Measurements from ENCODE around the gene DDHD1. TPM values are rescaled to one million over a fixed set of nuclear protein-coding genes. Genes with fewer than 3 reads are reported as not detected.

Gene DDHD1
- total RNA-seq, 1 experiment from 2014 or later, result 8.1 TPM

- Histone ChIP-seq H3K36me3 (replicated peaks; ENCODE audit: control insufficient read depth, insufficient read depth, low read length) (peaks cover 3% of the 10 kb centered on the region), H3K4me3 (ENCODE audit: insufficient read depth, low read depth, low read length) (no peak overlapping the region), H3K27me3 (ENCODE audit: control insufficient read depth, insufficient read depth, low read length) (no peaks in the 10 kb centered on the region)
- DNase-seq, result no peak
Measured at GRCh38 chr14:53038629-53039028, 114.5 kb downstream of the DDHD1 start.

- no peak for DNase-seq
- no peak overlapping the region for H3K4me3 ChIP-seq (ENCODE audit: insufficient read depth, low read depth, low read length)
- H3K27me3 ChIP-seq (ENCODE audit: control insufficient read depth, insufficient read depth, low read length), result no peaks in the 10 kb centered on the region
- H3K36me3 ChIP-seq (replicated peaks; ENCODE audit: control insufficient read depth, insufficient read depth, low read length), result no peaks in the 10 kb centered on the region
Measured at GRCh38 chr14:53037016-53037415, 116.1 kb downstream of the DDHD1 start.

DNA sequence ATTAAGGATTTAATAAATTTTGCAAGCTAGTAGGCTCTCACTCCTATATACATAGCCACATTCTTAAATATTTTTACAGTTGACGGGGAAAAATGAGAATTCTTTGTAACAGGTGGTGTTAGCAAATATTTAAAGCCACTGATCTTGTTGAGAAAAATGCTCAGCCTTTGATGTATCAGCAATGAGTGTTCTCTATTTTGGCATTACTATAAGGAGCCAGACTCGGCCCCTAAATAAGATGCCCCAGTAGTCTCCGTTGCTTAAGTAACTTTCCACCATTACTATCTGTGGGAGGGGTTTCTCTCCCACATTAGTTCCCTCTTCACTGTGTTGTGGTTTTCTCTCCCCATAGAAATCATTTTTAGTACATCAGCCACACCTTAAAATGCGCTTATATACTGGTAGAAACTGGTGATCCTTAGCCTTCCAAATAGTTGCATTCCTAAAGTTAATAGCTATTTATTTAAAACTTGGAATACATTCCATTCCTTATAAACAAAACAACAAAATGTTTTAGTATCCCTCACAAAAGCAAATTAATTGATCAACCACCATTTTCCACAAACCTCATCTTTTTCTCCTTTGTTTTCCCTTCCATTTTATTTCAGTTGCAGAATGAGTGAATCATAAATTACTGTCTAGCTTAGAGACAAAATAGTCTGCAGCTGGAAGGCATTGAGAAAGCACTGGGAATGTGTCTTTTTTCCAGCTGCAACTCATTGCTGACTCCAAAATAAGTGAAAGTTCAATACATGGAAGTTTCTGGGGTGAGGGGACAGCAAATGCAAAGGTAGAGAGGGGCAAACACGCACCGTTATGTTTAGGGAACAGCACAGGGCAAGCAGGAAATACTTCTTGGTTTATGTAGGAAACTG is 117.5 kb downstream of the DDHD1 start:
- H3K27me3 ChIP-seq (ENCODE audit: control insufficient read depth, insufficient read depth, low read length), result no peaks in the 10 kb centered on the region
- no peak for DNase-seq
- H3K36me3 ChIP-seq (replicated peaks; ENCODE audit: control insufficient read depth, insufficient read depth, low read length), result no peaks in the 10 kb centered on the region
- H3K4me3 ChIP-seq (ENCODE audit: insufficient read depth, low read depth, low read length), result no peak overlapping the region

DNA sequence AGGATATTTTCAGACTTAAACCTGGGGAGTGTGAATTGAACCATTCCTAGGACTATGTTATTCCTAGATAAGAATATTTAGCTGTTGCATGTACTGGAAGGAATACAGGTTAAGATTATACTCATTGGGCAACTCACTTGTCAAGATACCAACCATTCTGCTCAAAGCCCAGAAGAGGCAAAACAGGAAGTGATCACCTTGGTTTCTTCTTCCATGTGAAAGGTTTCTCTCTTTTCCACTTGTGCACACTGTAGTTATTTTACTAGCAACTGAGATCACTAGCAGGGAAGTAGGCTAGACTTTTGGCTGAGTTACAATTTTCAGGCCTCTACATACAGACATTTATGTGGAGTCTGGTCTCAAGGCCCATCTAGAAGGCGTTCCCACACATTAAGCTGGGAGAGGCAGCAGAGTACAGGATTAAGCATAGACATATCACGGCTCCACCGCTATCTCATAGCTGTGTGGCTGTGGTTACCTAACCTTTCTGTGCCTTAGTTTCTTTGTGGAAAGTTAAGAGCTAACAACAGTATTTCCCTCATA is 118.4 kb downstream of the DDHD1 start:
- Histone ChIP-seq H3K4me3 (ENCODE audit: insufficient read depth, low read depth, low read length) (no peak overlapping the region), H3K27me3 (ENCODE audit: control insufficient read depth, insufficient read depth, low read length) (no peaks in the 10 kb centered on the region), H3K36me3 (replicated peaks; ENCODE audit: control insufficient read depth, insufficient read depth, low read length) (no peaks in the 10 kb centered on the region)
- no peak for DNase-seq

DNA sequence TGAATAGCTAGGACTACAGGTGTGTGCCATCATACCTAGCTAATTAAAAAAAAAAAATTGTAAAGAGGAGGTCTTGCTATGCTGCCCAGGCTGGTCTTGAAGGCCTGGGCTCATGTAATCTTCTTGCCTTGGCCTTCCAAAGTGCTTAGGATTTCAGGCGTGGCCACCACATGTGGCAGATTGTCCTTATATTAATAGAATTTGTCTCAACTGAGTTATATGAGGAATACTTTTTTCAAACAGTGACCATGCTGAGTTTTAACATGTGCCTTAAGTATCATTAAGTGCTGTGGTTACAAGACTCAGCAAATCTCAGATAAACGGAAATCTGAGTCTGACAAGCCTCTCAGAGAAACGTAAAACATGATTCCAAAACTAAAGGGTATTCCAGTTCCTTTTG is 119.1 kb downstream of the DDHD1 start:
- no peak for DNase-seq
- Histone ChIP-seq H3K4me3 (ENCODE audit: insufficient read depth, low read depth, low read length) (no peak overlapping the region), H3K36me3 (replicated peaks; ENCODE audit: control insufficient read depth, insufficient read depth, low read length) (no peaks in the 10 kb centered on the region), H3K27me3 (ENCODE audit: control insufficient read depth, insufficient read depth, low read length) (no peaks in the 10 kb centered on the region)

DNA sequence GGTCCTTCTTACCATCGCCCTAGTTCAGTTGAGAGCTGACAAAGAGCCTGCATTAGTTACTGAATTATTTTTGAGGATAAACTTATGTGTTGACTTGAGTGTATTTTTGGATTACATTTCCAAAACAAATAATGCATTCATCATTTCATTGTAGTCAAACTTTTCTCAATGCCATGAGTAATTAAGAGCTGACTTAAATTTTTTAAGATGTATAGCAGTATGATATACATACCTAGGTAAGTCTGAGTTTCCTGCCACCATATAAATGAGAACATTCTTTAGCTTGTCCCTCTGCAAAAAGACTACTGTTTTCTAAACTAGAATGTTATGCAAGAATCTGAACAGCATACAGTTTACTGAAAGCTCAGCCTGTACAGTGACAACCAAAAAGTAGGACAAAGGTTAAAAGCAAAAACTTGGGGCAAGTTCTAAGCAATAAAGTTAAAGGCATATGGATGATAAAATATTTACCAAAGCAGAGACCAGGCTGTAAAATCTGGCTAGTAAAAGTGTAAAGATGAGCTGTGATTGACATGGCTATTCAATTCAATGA is 120.2 kb downstream of the DDHD1 start:
- no peaks in the 10 kb centered on the region for H3K27me3 ChIP-seq (ENCODE audit: control insufficient read depth, insufficient read depth, low read length)
- H3K36me3 ChIP-seq (replicated peaks; ENCODE audit: control insufficient read depth, insufficient read depth, low read length), result no peaks in the 10 kb centered on the region
- no peak overlapping the region for H3K4me3 ChIP-seq (ENCODE audit: insufficient read depth, low read depth, low read length)
- no peak for DNase-seq

DNA sequence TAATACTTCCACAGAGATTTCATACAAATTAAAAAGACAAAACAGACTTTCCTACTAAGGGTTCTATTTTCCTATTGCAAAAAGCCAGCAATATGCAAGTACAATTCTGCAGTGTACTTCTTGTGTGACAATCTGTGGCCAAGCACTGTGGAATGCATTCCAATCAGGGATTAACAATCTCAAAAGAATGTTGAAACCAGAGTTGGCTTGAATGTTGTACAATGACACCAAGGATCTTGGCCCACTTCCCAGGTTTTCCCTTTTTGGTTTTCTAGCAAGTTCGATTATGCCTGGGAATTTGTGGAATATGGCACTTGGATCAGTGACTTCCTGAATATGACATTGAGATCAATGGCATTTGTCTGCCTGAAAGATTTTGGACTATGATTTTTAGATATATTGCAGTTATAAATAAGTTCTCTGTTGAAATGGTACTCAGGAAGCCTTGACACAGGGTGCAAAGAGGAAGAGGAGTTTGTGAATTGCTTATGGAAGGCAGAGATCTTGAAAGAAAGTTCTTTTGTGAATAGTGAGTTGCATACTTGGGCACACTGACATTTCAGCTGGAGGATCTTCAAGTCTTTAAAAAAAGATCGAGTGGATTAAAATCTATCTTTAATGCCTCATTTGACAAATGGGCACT is 120.8 kb downstream of the DDHD1 start:
- Histone ChIP-seq H3K4me3 (ENCODE audit: insufficient read depth, low read depth, low read length) (no peak overlapping the region), H3K36me3 (replicated peaks; ENCODE audit: control insufficient read depth, insufficient read depth, low read length) (no peaks in the 10 kb centered on the region), H3K27me3 (ENCODE audit: control insufficient read depth, insufficient read depth, low read length) (no peaks in the 10 kb centered on the region)
- no peak for DNase-seq

DNA sequence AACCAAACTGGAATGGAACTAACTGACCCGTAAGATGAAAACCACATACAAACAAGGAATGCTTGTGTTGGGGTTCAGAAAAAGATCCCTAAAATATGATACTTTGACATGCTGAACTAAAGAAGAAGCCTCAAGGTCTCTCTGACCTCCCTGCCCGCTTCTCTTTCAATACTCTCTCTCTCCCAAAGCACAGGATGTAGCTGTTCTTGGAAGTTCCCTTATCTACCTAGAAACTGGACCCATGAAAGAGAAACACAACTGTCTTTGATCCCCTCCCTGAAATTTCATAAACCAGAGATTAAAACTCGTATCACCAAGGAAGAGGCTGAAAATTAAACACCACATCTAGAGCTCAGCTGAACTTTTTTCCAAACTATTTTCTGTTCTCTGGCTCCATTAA is 125.6 kb downstream of the DDHD1 start:
- Histone ChIP-seq H3K36me3 (replicated peaks; ENCODE audit: control insufficient read depth, insufficient read depth, low read length) (no peaks in the 10 kb centered on the region), H3K4me3 (ENCODE audit: insufficient read depth, low read depth, low read length) (no peak overlapping the region), H3K27me3 (ENCODE audit: control insufficient read depth, insufficient read depth, low read length) (no peaks in the 10 kb centered on the region)
- no peak for DNase-seq

GRCh38 chr14:53027041-53027440 is 126.1 kb downstream of the DDHD1 start:
- no peak for DNase-seq
- Histone ChIP-seq H3K4me3 (ENCODE audit: insufficient read depth, low read depth, low read length) (no peak overlapping the region), H3K36me3 (replicated peaks; ENCODE audit: control insufficient read depth, insufficient read depth, low read length) (no peaks in the 10 kb centered on the region), H3K27me3 (ENCODE audit: control insufficient read depth, insufficient read depth, low read length) (no peaks in the 10 kb centered on the region)

- Histone ChIP-seq H3K4me3 (ENCODE audit: insufficient read depth, low read depth, low read length) (no peak overlapping the region), H3K36me3 (replicated peaks; ENCODE audit: control insufficient read depth, insufficient read depth, low read length) (no peaks in the 10 kb centered on the region), H3K27me3 (ENCODE audit: control insufficient read depth, insufficient read depth, low read length) (no peaks in the 10 kb centered on the region)
- no peak for DNase-seq
Measured at GRCh38 chr14:53023325-53023724, 129.8 kb downstream of the DDHD1 start.

DNA sequence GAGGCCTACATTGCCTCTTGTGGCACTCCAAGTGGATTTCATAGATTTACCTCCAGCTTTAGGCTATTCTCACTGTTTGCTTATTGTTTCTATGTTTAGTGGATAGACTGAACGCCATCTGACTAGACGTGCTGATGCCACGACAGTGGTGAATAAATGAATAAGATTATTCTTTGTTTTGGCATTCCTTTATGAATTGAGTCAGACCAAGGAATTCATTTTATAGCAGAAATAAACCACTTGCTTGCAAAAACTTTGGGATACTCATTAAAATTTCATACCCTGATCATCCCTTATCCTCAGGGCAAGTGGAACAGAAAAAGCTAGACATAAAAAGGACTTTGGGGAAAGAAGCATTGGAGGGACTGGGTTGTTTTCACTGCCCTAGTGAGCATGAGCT is 130.5 kb downstream of the DDHD1 start:
- H3K36me3 ChIP-seq (replicated peaks; ENCODE audit: control insufficient read depth, insufficient read depth, low read length), result no peaks in the 10 kb centered on the region
- H3K4me3 ChIP-seq (ENCODE audit: insufficient read depth, low read depth, low read length), result no peak overlapping the region
- no peaks in the 10 kb centered on the region for H3K27me3 ChIP-seq (ENCODE audit: control insufficient read depth, insufficient read depth, low read length)
- DNase-seq, result no peak

DNA sequence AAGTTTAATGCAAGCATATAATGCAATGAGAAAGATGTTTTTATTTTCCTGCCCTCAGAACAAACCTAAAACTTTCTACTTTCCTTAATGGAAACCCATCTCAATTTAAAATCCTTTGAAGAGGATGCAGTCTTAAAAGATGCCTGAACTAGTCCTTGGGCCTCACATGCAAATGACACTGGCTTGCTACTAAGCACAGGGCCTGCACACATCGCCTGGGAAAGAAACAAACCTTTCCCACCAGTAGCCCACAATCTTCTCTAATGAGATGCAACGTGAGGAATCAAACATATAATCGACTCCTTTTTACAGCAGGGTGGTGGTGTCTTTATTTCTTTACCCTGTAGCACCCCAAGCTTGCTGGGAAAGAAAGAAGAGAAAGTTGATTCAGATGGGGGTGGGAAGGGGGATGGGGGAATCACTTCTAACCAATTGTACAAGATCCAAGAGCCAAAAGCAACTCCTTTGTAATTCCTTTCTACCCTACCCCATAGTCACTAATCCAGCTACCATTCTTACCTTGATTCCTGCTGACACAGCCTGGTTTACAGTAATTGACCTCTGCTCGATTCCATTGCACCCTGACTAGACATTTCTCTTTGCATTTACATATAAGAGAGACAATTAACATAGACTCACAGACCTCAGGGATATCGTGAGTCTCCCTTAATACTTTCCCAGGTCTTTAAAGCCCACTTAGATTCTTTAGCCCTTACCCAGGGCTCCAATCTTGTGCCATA is 132.8 kb downstream of the DDHD1 start:
- DNase-seq, result peak; percentile 45
- no peak overlapping the region for H3K4me3 ChIP-seq (ENCODE audit: insufficient read depth, low read depth, low read length)
- H3K27me3 ChIP-seq (ENCODE audit: control insufficient read depth, insufficient read depth, low read length), result no peaks in the 10 kb centered on the region
- no peaks in the 10 kb centered on the region for H3K36me3 ChIP-seq (replicated peaks; ENCODE audit: control insufficient read depth, insufficient read depth, low read length)

- H3K27me3 ChIP-seq (ENCODE audit: control insufficient read depth, insufficient read depth, low read length), result no peaks in the 10 kb centered on the region
- no peak for DNase-seq
- H3K4me3 ChIP-seq (ENCODE audit: insufficient read depth, low read depth, low read length), result no peak overlapping the region
- H3K36me3 ChIP-seq (replicated peaks; ENCODE audit: control insufficient read depth, insufficient read depth, low read length), result no peaks in the 10 kb centered on the region
Measured at GRCh38 chr14:53019406-53019805, 133.7 kb downstream of the DDHD1 start.

DNA sequence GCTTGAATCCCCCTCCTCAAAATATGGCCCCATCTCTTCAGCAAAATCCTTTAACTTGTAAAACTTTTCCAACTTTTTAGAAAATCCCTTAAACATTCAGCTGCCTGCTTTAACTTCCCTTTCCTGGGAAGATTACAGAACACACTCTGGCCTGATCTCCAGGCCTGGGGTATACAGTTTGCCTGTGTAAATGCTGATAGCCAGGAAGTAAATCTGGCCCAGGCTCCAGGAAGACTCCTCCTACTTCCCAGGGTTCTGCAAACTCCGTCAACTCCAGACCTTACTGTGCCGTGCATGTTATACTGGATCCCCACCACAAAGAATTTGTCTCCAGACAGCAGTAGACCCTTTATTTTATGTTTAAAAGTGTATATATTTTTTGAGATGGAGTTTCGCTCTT is 135.3 kb downstream of the DDHD1 start:
- H3K27me3 ChIP-seq (ENCODE audit: control insufficient read depth, insufficient read depth, low read length), result no peaks in the 10 kb centered on the region
- no peak overlapping the region for H3K4me3 ChIP-seq (ENCODE audit: insufficient read depth, low read depth, low read length)
- no peaks in the 10 kb centered on the region for H3K36me3 ChIP-seq (replicated peaks; ENCODE audit: control insufficient read depth, insufficient read depth, low read length)
- DNase-seq, result no peak
